ENCODE data around the gene IRS2. TPM values are rescaled to one million over a fixed set of nuclear protein-coding genes. Genes with fewer than 3 reads are reported as not detected.
"Not testable (repeated sequence)": the region's sequence is repeated elsewhere in the genome, so short reads cannot be mapped to it uniquely, and the experiment has no call there.

IRS2 gene
- total and polyA plus RNA-seq, 2 donors (not counting 1 experiment from before 2014, with no cell fraction given): 2.3 TPM

GRCh38 chr13:109734002-109734785 lies 52.2 kb downstream of the IRS2 start:
- Histone ChIP-seq H3K4me2 (ENCODE audit: extremely low read depth, insufficient read depth, low read length) (no peak overlapping the region), H2AFZ (ENCODE audit: low read length) (no peak overlapping the region), H4K20me1 (ENCODE audit: control insufficient read depth, extremely low read depth, insufficient read depth, low read length) (no peaks in the 10 kb centered on the region), H3K4me3 (replicated peaks in 1 of 4; ENCODE audit: control extremely low read depth in 1 of 4, insufficient read depth in 1 of 4, low read depth in 3 of 4, low read length in 4 of 4) (no peak overlapping the region), H3K9me3 (ENCODE audit: control insufficient read depth, insufficient read depth, low read depth, low read length) (no peaks in the 10 kb centered on the region), H3K36me3 (ENCODE audit: control insufficient read depth, insufficient read depth, low read length) (no peaks in the 10 kb centered on the region), H3K4me1 (ENCODE audit: control insufficient read depth, extremely low read depth, insufficient read depth, low read length) (no peaks in the 10 kb centered on the region), H3K27ac (ENCODE audit: insufficient read depth, low read length) (no peak overlapping the region), H3K27me3 (ENCODE audit: control insufficient read depth, insufficient read depth, low read length) (no peaks in the 10 kb centered on the region), H3K9ac (ENCODE audit: insufficient read depth, low read length) (no peak overlapping the region), H3K79me2 (ENCODE audit: control insufficient read depth, insufficient read depth, low read length) (no peaks in the 10 kb centered on the region)
- DNase-seq (ENCODE audit: low read depth in 2 of 2): no peak
- no peak for TF ChIP-seq CTCF (conservative IDR thresholded peaks at IDR 0.05 in 1 of 2, IDR thresholded peaks at IDR 0.05 in 1 of 2; ENCODE audit: low read depth in 1 of 2, low read length in 2 of 2)
- no peak for TF ChIP-seq EZH2 (IDR thresholded peaks at IDR 0.05; ENCODE audit: low read length, missing control alignments)

DNA sequence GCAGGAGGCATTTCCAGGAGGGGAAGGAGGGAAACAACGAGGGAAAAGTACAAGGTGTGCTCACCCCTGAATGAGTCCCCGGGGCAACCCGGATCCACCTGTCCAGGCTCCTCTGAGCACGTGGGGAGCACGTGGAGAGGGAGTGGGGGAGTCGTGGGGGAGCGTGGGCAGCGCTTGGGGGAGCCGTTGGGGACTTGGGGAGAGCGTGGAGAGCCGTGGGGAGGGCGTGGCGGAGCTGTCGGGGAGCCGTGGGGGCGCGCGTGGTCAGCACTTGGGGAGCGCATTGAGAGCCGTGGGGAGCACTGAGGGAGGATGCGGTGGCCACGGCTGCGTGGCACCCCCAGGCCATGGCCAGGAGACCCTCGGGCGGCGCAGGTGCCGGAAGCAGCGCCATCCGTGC lies 52.8 kb downstream of the IRS2 start:
- H3K4me3 ChIP-seq (replicated peaks in 1 of 4; ENCODE audit: control extremely low read depth in 1 of 4, insufficient read depth in 1 of 4, low read depth in 3 of 4, low read length in 4 of 4): no peak overlapping the region
- no peak overlapping the region for H2AFZ ChIP-seq (ENCODE audit: low read length)
- H3K79me2 ChIP-seq (ENCODE audit: control insufficient read depth, insufficient read depth, low read length): no peaks in the 10 kb centered on the region
- no peak overlapping the region for H3K9ac ChIP-seq (ENCODE audit: insufficient read depth, low read length)
- TF ChIP-seq CTCF (conservative IDR thresholded peaks at IDR 0.05 in 1 of 2, IDR thresholded peaks at IDR 0.05 in 1 of 2; ENCODE audit: low read depth in 1 of 2, low read length in 2 of 2) (no peak), EZH2 (IDR thresholded peaks at IDR 0.05; ENCODE audit: low read length, missing control alignments) (no peak)
- no peak overlapping the region for H3K4me2 ChIP-seq (ENCODE audit: extremely low read depth, insufficient read depth, low read length)
- no peak for DNase-seq (ENCODE audit: low read depth in 2 of 2)
- H3K27ac ChIP-seq (ENCODE audit: insufficient read depth, low read length): no peak overlapping the region
- no peaks in the 10 kb centered on the region for H3K36me3 ChIP-seq (ENCODE audit: control insufficient read depth, insufficient read depth, low read length)
- H3K27me3 ChIP-seq (ENCODE audit: control insufficient read depth, insufficient read depth, low read length): no peaks in the 10 kb centered on the region
- no peaks in the 10 kb centered on the region for H3K9me3 ChIP-seq (ENCODE audit: control insufficient read depth, insufficient read depth, low read depth, low read length)
- H4K20me1 ChIP-seq (ENCODE audit: control insufficient read depth, extremely low read depth, insufficient read depth, low read length): no peaks in the 10 kb centered on the region
- no peaks in the 10 kb centered on the region for H3K4me1 ChIP-seq (ENCODE audit: control insufficient read depth, extremely low read depth, insufficient read depth, low read length)

DNA sequence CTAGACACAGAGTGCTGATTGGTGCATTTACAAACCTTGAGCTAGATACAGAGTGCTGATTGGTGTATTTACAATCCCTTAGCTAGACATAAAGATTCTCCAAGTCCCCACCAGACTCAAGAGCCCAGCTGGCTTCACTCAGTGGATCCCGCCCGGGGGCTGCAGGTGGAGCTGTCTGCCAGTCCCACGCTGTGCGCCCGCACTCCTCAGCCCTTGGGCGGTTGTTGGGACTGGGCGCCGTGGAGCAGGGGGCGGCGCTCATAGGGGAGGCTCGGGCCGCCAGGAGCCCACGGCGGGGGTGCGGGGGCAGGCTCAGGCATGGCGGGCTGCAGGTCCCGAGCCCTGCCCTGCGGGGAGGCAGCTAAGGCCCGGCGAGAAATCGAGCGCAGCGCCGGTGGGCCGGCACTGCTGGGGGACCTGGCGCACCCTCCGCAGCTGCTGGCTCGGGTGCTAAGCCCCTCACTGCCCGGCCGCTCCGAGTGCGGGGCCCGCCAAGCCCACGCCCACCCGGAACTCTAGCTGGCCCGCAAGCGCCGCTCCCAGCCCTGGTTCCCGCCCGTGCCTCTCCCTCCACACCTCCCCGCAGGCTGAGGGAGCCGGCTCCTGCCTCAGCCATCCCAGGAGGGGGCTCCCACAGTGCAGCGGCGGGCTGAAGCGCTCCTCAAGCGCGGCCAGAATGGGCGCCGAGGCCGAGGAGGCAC lies 53.8 kb downstream of the IRS2 start:
- not testable (repeated sequence) for H3K9ac ChIP-seq (ENCODE audit: insufficient read depth, low read length); H3K27me3 ChIP-seq (ENCODE audit: control insufficient read depth, insufficient read depth, low read length)

More for the DNA sequence above, 53.8 kb downstream of the IRS2 start:
- not testable (repeated sequence) for H2AFZ ChIP-seq (ENCODE audit: low read length); H3K27ac ChIP-seq (ENCODE audit: insufficient read depth, low read length); DNase-seq (ENCODE audit: low read depth in 2 of 2); H3K4me3 ChIP-seq (replicated peaks in 1 of 4; ENCODE audit: control extremely low read depth in 1 of 4, insufficient read depth in 1 of 4, low read depth in 3 of 4, low read length in 4 of 4); H3K79me2 ChIP-seq (ENCODE audit: control insufficient read depth, insufficient read depth, low read length); H3K4me1 ChIP-seq (ENCODE audit: control insufficient read depth, extremely low read depth, insufficient read depth, low read length); H4K20me1 ChIP-seq (ENCODE audit: control insufficient read depth, extremely low read depth, insufficient read depth, low read length); H3K4me2 ChIP-seq (ENCODE audit: extremely low read depth, insufficient read depth, low read length); H3K9me3 ChIP-seq (ENCODE audit: control insufficient read depth, insufficient read depth, low read depth, low read length); H3K36me3 ChIP-seq (ENCODE audit: control insufficient read depth, insufficient read depth, low read length)

All from fibroblast of lung (primary cell).